ENCODE results near the gene ZNF138. TPM values are rescaled to one million over a fixed set of nuclear protein-coding genes. Genes with fewer than 3 reads are reported as not detected.

ZNF138 gene
- total and polyA plus RNA-seq, 2 of the 8 experiments (the other 6 are each of a cell fraction or from before 2014, with no cell fraction given) = 7.5 to 22.6 TPM

DNA sequence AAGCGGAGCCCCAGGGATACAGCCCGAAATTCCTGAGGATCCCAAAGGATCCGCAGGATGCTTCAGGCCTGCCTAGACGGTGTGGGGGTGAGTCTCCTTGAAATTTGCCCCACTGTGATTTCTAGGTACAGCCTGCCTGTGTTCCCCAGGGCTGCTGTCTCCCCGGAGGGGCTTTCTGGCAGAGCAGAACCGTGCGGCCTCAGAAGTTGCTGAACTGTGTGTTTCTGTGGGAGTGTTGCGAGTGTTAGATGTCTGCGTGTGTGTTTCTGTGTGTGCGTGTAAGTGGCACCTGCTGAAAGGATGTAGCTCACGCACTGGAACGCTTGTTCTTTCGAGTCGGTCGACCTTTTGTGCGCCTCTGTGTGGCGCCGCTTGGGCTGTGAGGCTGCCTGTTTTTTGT, 81.0 kb downstream of the ZNF138 start:
- H3K4me2 ChIP-seq (ENCODE audit: insufficient read depth in 1 of 2, low read depth in 2 of 2, low read length in 2 of 2) = no peak overlapping the region
- CTCF ChIA-PET (ENCODE audit: partially characterized antibody) = no interaction called here

More for the DNA sequence above, 81.0 kb downstream of the ZNF138 start:
- no peak overlapping the region for H2BK120ac ChIP-seq (replicated peaks; ENCODE audit: low read depth, low read length)
- H2BK12ac ChIP-seq (ENCODE audit: low read depth, low read length) = no peak overlapping the region
- H3K4me3 ChIP-seq (ENCODE audit: extremely low read depth in 1 of 4, insufficient read depth in 2 of 4, low read depth in 3 of 4, low read length in 4 of 4) = no peak overlapping the region
- no peak overlapping the region for H4K5ac ChIP-seq (ENCODE audit: insufficient read length, low read depth, low read length)
- no peaks in the 10 kb centered on the region for H4K20me1 ChIP-seq (replicated peaks in 1 of 2; ENCODE audit: control insufficient read depth in 1 of 2, insufficient read depth in 2 of 2, low read length in 2 of 2)
- H2BK15ac ChIP-seq (ENCODE audit: low read length) = no peak overlapping the region
- H4K8ac ChIP-seq (ENCODE audit: extremely low read depth, insufficient read depth, low read length) = no peak overlapping the region
- no peak overlapping the region for H4K91ac ChIP-seq (replicated peaks; ENCODE audit: insufficient read length, low read length)
- no peaks in the 10 kb centered on the region for H3K36me3 ChIP-seq (ENCODE audit: control insufficient read depth in 2 of 4, insufficient read depth in 4 of 4, low read length in 3 of 4)
- no peaks in the 10 kb centered on the region for H3K79me2 ChIP-seq (ENCODE audit: control insufficient read depth in 1 of 2, insufficient read depth in 2 of 2, low read length in 2 of 2)
- no peak overlapping the region for H3K18ac ChIP-seq (ENCODE audit: extremely low read depth, low read length)
- H3K27me3 ChIP-seq (replicated peaks in 1 of 4; ENCODE audit: control insufficient read depth in 3 of 4, extremely low read depth in 1 of 4, insufficient read depth in 3 of 4, low read length in 3 of 4) = peaks cover 0 to 7% (median 6%) of the 10 kb centered on the region in 4 experiments; a peak in 5 of 7 replicates
- H3K4ac ChIP-seq (replicated peaks; ENCODE audit: insufficient read length, low read depth, low read length) = no peak overlapping the region
- no peak overlapping the region for H2AK5ac ChIP-seq (ENCODE audit: low read depth, low read length)
- H3K9me3 ChIP-seq (ENCODE audit: insufficient read depth in 2 of 2, low read depth in 1 of 2, low read length in 1 of 2) = peaks cover 2 to 40% of the 10 kb centered on the region in 2 experiments; a peak in 2 of 4 replicates
- WGBS, 2 experiments (ENCODE audit: extremely low coverage in 1 of 2, insufficient coverage in 1 of 2, insufficient read length in 1 of 2, insufficient replicate concordance in 2 of 2, low coverage in 1 of 2, low lambda C conversion rate in 2 of 2, missing lambda C conversion rate in 1 of 2) = 86% methylated on average over 15 of the region's 18 CpGs; no CpG with 5 or more reads in 1 of the 2 experiments
- no peak overlapping the region for H3K23ac ChIP-seq (ENCODE audit: insufficient read length)
- H3K27ac ChIP-seq (ENCODE audit: low read depth, low read length) = no peak overlapping the region
- no peak overlapping the region for H3K9ac ChIP-seq (replicated peaks in 1 of 4; ENCODE audit: extremely low read depth in 1 of 4, low read depth in 3 of 4, low read length in 3 of 4)
- no peaks in the 10 kb centered on the region; the same call in 1 of the 2 replicates for H3K79me1 ChIP-seq (ENCODE audit: low read depth, low read length)
- no peak overlapping the region for H2BK5ac ChIP-seq (ENCODE audit: low read depth, low read length)
- DNase-seq (ENCODE audit: low read depth in 1 of 2, low spot score in 2 of 2) (peak in 1 of 2 experiments; percentile 23), FAIRE-seq (no peak)
- no peak overlapping the region for H2AFZ ChIP-seq (ENCODE audit: low read length)
- H3K56ac ChIP-seq (replicated peaks; ENCODE audit: insufficient read length, low read depth, low read length) = no peak overlapping the region
- no peak overlapping the region for H3K14ac ChIP-seq (ENCODE audit: insufficient read length)
- H3K23me2 ChIP-seq (ENCODE audit: low read depth, low read length) = no peaks in the 10 kb centered on the region
- POLR2A ChIA-PET (ENCODE audit: partially characterized antibody) = interaction anchor here (0.6 kb wide), 1 partner anchor 164 kb away, joined by 4 read pairs; no protein-coding TSS in a partner anchor
- H2BK20ac ChIP-seq (ENCODE audit: low read length) = no peak overlapping the region
- H3K4me1 ChIP-seq (replicated peaks in 1 of 4; ENCODE audit: control insufficient read depth in 3 of 4, insufficient read depth in 4 of 4, low read length in 3 of 4) = no peaks in the 10 kb centered on the region; a peak in 1 of 7 replicates
- no peak for TF ChIP-seq HDAC2 (IDR thresholded peaks at IDR 0.05; ENCODE audit: borderline replicate concordance in 1 of 2, low read depth in 2 of 2, low read length in 2 of 2)
